Measurements from ENCODE around the gene TK1. TPM values are rescaled to one million over a fixed set of nuclear protein-coding genes. Genes with fewer than 3 reads are reported as not detected.

Gene TK1
- polyA plus RNA-seq, 4 donors, result 6.9 to 60.6 (median 14.4) TPM

- Histone ChIP-seq H3K4me1 (ENCODE audit: control insufficient read depth in 3 of 3, insufficient read depth in 2 of 3, low read depth in 1 of 3, low read length in 2 of 3) (peaks cover 0 to 9% (median 4%) of the 10 kb centered on the region in 3 donors), H3K9me3 (ENCODE audit: control insufficient read depth in 2 of 2, insufficient read depth in 1 of 2, low read depth in 1 of 2, low read length in 1 of 2) (peaks cover 0 to 3% of the 10 kb centered on the region in 2 donors), H3K27ac (ENCODE audit: low read depth in 1 of 3, low read length in 2 of 3) (peak overlapping the region in 1 of 3 donors; percentile 65), H3K4me3 (ENCODE audit: low read depth in 1 of 3, low read length in 3 of 3) (peak overlapping the region in 2 of 3 donors; percentile 22 to 57), H3K36me3 (ENCODE audit: control insufficient read depth in 3 of 3, insufficient read depth in 2 of 3, low read depth in 1 of 3, low read length in 3 of 3) (peaks cover 0 to 39% (median 0%) of the 10 kb centered on the region in 3 donors), H3K27me3 (ENCODE audit: control insufficient read depth in 3 of 3, insufficient read depth in 3 of 3, low read length in 3 of 3) (no peaks in the 10 kb centered on the region)
- peak; percentile 42 to 61 for DNase-seq
- no peak for FAIRE-seq
- WGBS, 3 donors, result 30 to 47% (median 38%) methylated on average over 9 to 10 of the region's 10 CpGs
These were observed 716 bp downstream of the TK1 start for GRCh38 chr17:78185981-78186691.

- no peak overlapping the region for H3K4me3 ChIP-seq (ENCODE audit: low read depth in 1 of 3, low read length in 3 of 3)
- DNase-seq, result no peak
- 76 to 95% (median 77%) methylated on average over 9 of the region's 9 CpGs for WGBS, 3 donors
- no peak overlapping the region for H3K27ac ChIP-seq (ENCODE audit: low read depth in 1 of 3, low read length in 2 of 3)
- peaks cover 0 to 30% (median 0%) of the 10 kb centered on the region in 3 donors for H3K36me3 ChIP-seq (ENCODE audit: control insufficient read depth in 3 of 3, insufficient read depth in 2 of 3, low read depth in 1 of 3, low read length in 3 of 3)
- FAIRE-seq, result no peak
- no peaks in the 10 kb centered on the region for H3K27me3 ChIP-seq (ENCODE audit: control insufficient read depth in 3 of 3, insufficient read depth in 3 of 3, low read length in 3 of 3)
- peaks cover 0 to 12% (median 4%) of the 10 kb centered on the region in 3 donors for H3K4me1 ChIP-seq (ENCODE audit: control insufficient read depth in 3 of 3, insufficient read depth in 2 of 3, low read depth in 1 of 3, low read length in 2 of 3)
- peaks cover 0 to 3% of the 10 kb centered on the region in 2 donors for H3K9me3 ChIP-seq (ENCODE audit: control insufficient read depth in 2 of 2, insufficient read depth in 1 of 2, low read depth in 1 of 2, low read length in 1 of 2)
These were observed 2.0 kb downstream of the TK1 start for GRCh38 chr17:78184868-78185267.

- Histone ChIP-seq H3K36me3 (ENCODE audit: control insufficient read depth in 3 of 3, insufficient read depth in 2 of 3, low read depth in 1 of 3, low read length in 3 of 3) (peaks cover 0 to 32% (median 0%) of the 10 kb centered on the region in 3 donors), H3K4me1 (ENCODE audit: control insufficient read depth in 3 of 3, insufficient read depth in 2 of 3, low read depth in 1 of 3, low read length in 2 of 3) (peaks cover 0 to 12% (median 4%) of the 10 kb centered on the region in 3 donors), H3K27me3 (ENCODE audit: control insufficient read depth in 3 of 3, insufficient read depth in 3 of 3, low read length in 3 of 3) (no peaks in the 10 kb centered on the region), H3K9me3 (ENCODE audit: control insufficient read depth in 2 of 2, insufficient read depth in 1 of 2, low read depth in 1 of 2, low read length in 1 of 2) (peaks cover 0 to 3% of the 10 kb centered on the region in 2 donors), H3K4me3 (ENCODE audit: low read depth in 1 of 3, low read length in 3 of 3) (no peak overlapping the region), H3K27ac (ENCODE audit: low read depth in 1 of 3, low read length in 2 of 3) (peak overlapping the region in 1 of 3 donors; percentile 4)
- WGBS, 3 donors, result 79 to 84% (median 79%) methylated on average over 10 of the region's 10 CpGs
- FAIRE-seq (no peak), DNase-seq (no peak)
These were observed 2.5 kb downstream of the TK1 start for GRCh38 chr17:78184351-78184750.

- H3K27ac ChIP-seq (ENCODE audit: low read depth in 1 of 3, low read length in 2 of 3), result peak overlapping the region in 1 of 3 donors; percentile 4
- FAIRE-seq (no peak), DNase-seq (no peak)
- H3K4me1 ChIP-seq (ENCODE audit: control insufficient read depth in 3 of 3, insufficient read depth in 2 of 3, low read depth in 1 of 3, low read length in 2 of 3), result peaks cover 0 to 12% (median 4%) of the 10 kb centered on the region in 3 donors
- H3K9me3 ChIP-seq (ENCODE audit: control insufficient read depth in 2 of 2, insufficient read depth in 1 of 2, low read depth in 1 of 2, low read length in 1 of 2), result peaks cover 0 to 3% of the 10 kb centered on the region in 2 donors
- H3K27me3 ChIP-seq (ENCODE audit: control insufficient read depth in 3 of 3, insufficient read depth in 3 of 3, low read length in 3 of 3), result no peaks in the 10 kb centered on the region
- H3K4me3 ChIP-seq (ENCODE audit: low read depth in 1 of 3, low read length in 3 of 3), result no peak overlapping the region
- peaks cover 0 to 36% (median 0%) of the 10 kb centered on the region in 3 donors for H3K36me3 ChIP-seq (ENCODE audit: control insufficient read depth in 3 of 3, insufficient read depth in 2 of 3, low read depth in 1 of 3, low read length in 3 of 3)
- WGBS, 3 donors, result 80 to 87% (median 84%) methylated on average over 12 of the region's 12 CpGs
These were observed 2.9 kb downstream of the TK1 start for GRCh38 chr17:78183916-78184315.

GRCh38 chr17:78182504-78182903, 4.3 kb downstream of the TK1 start:
- 89 to 93% (median 92%) methylated on average over 13 of the region's 13 CpGs for WGBS, 3 donors
- Histone ChIP-seq H3K27me3 (ENCODE audit: control insufficient read depth in 3 of 3, insufficient read depth in 3 of 3, low read length in 3 of 3) (no peaks in the 10 kb centered on the region), H3K27ac (ENCODE audit: low read depth in 1 of 3, low read length in 2 of 3) (no peak overlapping the region), H3K4me3 (ENCODE audit: low read depth in 1 of 3, low read length in 3 of 3) (no peak overlapping the region), H3K36me3 (ENCODE audit: control insufficient read depth in 3 of 3, insufficient read depth in 2 of 3, low read depth in 1 of 3, low read length in 3 of 3) (peaks cover 0 to 45% (median 0%) of the 10 kb centered on the region in 3 donors), H3K4me1 (ENCODE audit: control insufficient read depth in 3 of 3, insufficient read depth in 2 of 3, low read depth in 1 of 3, low read length in 2 of 3) (peaks cover 0 to 11% (median 2%) of the 10 kb centered on the region in 3 donors), H3K9me3 (ENCODE audit: control insufficient read depth in 2 of 2, insufficient read depth in 1 of 2, low read depth in 1 of 2, low read length in 1 of 2) (peaks cover 0 to 3% of the 10 kb centered on the region in 2 donors)
- DNase-seq (no peak), FAIRE-seq (no peak)

- WGBS, 3 donors, result 72 to 91% (median 77%) methylated on average over 2 of the region's 2 CpGs
- H3K36me3 ChIP-seq (ENCODE audit: control insufficient read depth in 3 of 3, insufficient read depth in 2 of 3, low read depth in 1 of 3, low read length in 3 of 3), result peaks cover 0 to 53% (median 0%) of the 10 kb centered on the region in 3 donors
- no peaks in the 10 kb centered on the region for H3K27me3 ChIP-seq (ENCODE audit: control insufficient read depth in 3 of 3, insufficient read depth in 3 of 3, low read length in 3 of 3)
- peak overlapping the region in 2 of 3 donors; percentile 14 to 16 for H3K27ac ChIP-seq (ENCODE audit: low read depth in 1 of 3, low read length in 2 of 3)
- H3K4me3 ChIP-seq (ENCODE audit: low read depth in 1 of 3, low read length in 3 of 3), result no peak overlapping the region
- H3K9me3 ChIP-seq (ENCODE audit: control insufficient read depth in 2 of 2, insufficient read depth in 1 of 2, low read depth in 1 of 2, low read length in 1 of 2), result no peaks in the 10 kb centered on the region
- peaks cover 2 to 17% (median 2%) of the 10 kb centered on the region in 3 donors for H3K4me1 ChIP-seq (ENCODE audit: control insufficient read depth in 3 of 3, insufficient read depth in 2 of 3, low read depth in 1 of 3, low read length in 2 of 3)
- FAIRE-seq (no peak), DNase-seq (no peak)
These were observed 6.3 kb downstream of the TK1 start for GRCh38 chr17:78180508-78180907.

- FAIRE-seq (no peak), DNase-seq (no peak)
- Histone ChIP-seq H3K9me3 (ENCODE audit: control insufficient read depth in 2 of 2, insufficient read depth in 1 of 2, low read depth in 1 of 2, low read length in 1 of 2) (no peaks in the 10 kb centered on the region), H3K4me3 (ENCODE audit: low read depth in 1 of 3, low read length in 3 of 3) (no peak overlapping the region), H3K27ac (ENCODE audit: low read depth in 1 of 3, low read length in 2 of 3) (peak overlapping the region; percentile 16 to 76 (median 67)), H3K36me3 (ENCODE audit: control insufficient read depth in 3 of 3, insufficient read depth in 2 of 3, low read depth in 1 of 3, low read length in 3 of 3) (peaks cover 0 to 57% (median 0%) of the 10 kb centered on the region in 3 donors), H3K4me1 (ENCODE audit: control insufficient read depth in 3 of 3, insufficient read depth in 2 of 3, low read depth in 1 of 3, low read length in 2 of 3) (peaks cover 2 to 19% (median 5%) of the 10 kb centered on the region in 3 donors), H3K27me3 (ENCODE audit: control insufficient read depth in 3 of 3, insufficient read depth in 3 of 3, low read length in 3 of 3) (no peaks in the 10 kb centered on the region)
- 51 to 75% (median 58%) methylated on average over 14 of the region's 14 CpGs for WGBS, 3 donors
These were observed 6.8 kb downstream of the TK1 start for GRCh38 chr17:78180083-78180482.

GRCh38 chr17:78179372-78179771, 7.5 kb downstream of the TK1 start:
- Histone ChIP-seq H3K27me3 (ENCODE audit: control insufficient read depth in 3 of 3, insufficient read depth in 3 of 3, low read length in 3 of 3) (no peaks in the 10 kb centered on the region), H3K4me3 (ENCODE audit: low read depth in 1 of 3, low read length in 3 of 3) (no peak overlapping the region), H3K9me3 (ENCODE audit: control insufficient read depth in 2 of 2, insufficient read depth in 1 of 2, low read depth in 1 of 2, low read length in 1 of 2) (no peaks in the 10 kb centered on the region), H3K27ac (ENCODE audit: low read depth in 1 of 3, low read length in 2 of 3) (peak overlapping the region; percentile 5 to 76 (median 16)), H3K36me3 (ENCODE audit: control insufficient read depth in 3 of 3, insufficient read depth in 2 of 3, low read depth in 1 of 3, low read length in 3 of 3) (peaks cover 0 to 59% (median 0%) of the 10 kb centered on the region in 3 donors), H3K4me1 (ENCODE audit: control insufficient read depth in 3 of 3, insufficient read depth in 2 of 3, low read depth in 1 of 3, low read length in 2 of 3) (peaks cover 2 to 24% (median 5%) of the 10 kb centered on the region in 3 donors)
- FAIRE-seq (no peak), DNase-seq (no peak)
- 83 to 92% (median 89%) methylated on average over 17 of the region's 17 CpGs for WGBS, 3 donors
